H9 (cell line): ENCODE data around the gene TECPR2. TPM values are rescaled to one million over a fixed set of nuclear protein-coding genes. Genes with fewer than 3 reads are reported as not detected.

Experiments used
- DNase-seq: peaks from one replicate; pipeline ENCODE4 v3.0.0-alpha.2; 2017
- H2AFZ ChIP-seq: one replicate; pipeline ENCODE4 v1.6.1; 2013; ENCODE audit warnings: mild to moderate bottlenecking, low read length, control low read depth, moderate library complexity
- H2AK5ac ChIP-seq: 2 replicates; pipeline ENCODE4 v1.6.1; 2013; ENCODE audit warnings: low read length, control low read depth, mixed read lengths; ENCODE audit not compliant: insufficient read length
- H2BK120ac ChIP-seq: one replicate; pipeline ENCODE4 v1.6.1; 2013; ENCODE audit warnings: low read depth, mild to moderate bottlenecking, low read length, control low read depth, inconsistent platforms; ENCODE audit not compliant: poor library complexity, severe bottlenecking
- H2BK12ac ChIP-seq: 2 replicates; pipeline ENCODE4 v1.6.1; 2013; ENCODE audit warnings: low read length, control low read depth, mixed read lengths, low read depth; ENCODE audit not compliant: insufficient read length
- H2BK15ac ChIP-seq: 2 replicates; pipeline ENCODE4 v1.6.1; 2013; ENCODE audit warnings: low read depth, low read length, control low read depth
- H2BK20ac ChIP-seq: one replicate; pipeline ENCODE4 v1.6.1; 2013; ENCODE audit warnings: low read depth, mild to moderate bottlenecking, low read length, control low read depth, inconsistent platforms; ENCODE audit not compliant: poor library complexity, severe bottlenecking
- H2BK5ac ChIP-seq: 2 replicates; pipeline ENCODE4 v1.6.1; 2013; ENCODE audit warnings: low read length, control low read depth, mixed read lengths; ENCODE audit not compliant: insufficient read length
- H3K14ac ChIP-seq: 2 replicates; pipeline ENCODE4 v1.6.1; 2013; ENCODE audit warnings: low read length, control low read depth; ENCODE audit not compliant: insufficient read depth
- H3K18ac ChIP-seq: 2 replicates; pipeline ENCODE4 v1.6.1; 2013; ENCODE audit warnings: low read depth, mild to moderate bottlenecking, mixed read lengths, low read length, control low read depth; ENCODE audit not compliant: insufficient read length
- H3K23ac ChIP-seq: 2 replicates; pipeline ENCODE4 v1.6.1; 2013; ENCODE audit warnings: low read length, control low read depth, mixed read lengths, low read depth; ENCODE audit not compliant: insufficient read length
- H3K23me2 ChIP-seq: 2 replicates; pipeline ENCODE4 v1.6.1; 2013; ENCODE audit warnings: low read depth, mild to moderate bottlenecking, mixed read lengths, low read length, control low read depth; ENCODE audit not compliant: insufficient read length, poor library complexity, severe bottlenecking
- H3K27ac ChIP-seq: 2 replicates; pipeline ENCODE4 v1.5.1; 2013; ENCODE audit warnings: low read length, control low read depth, mixed read lengths, low read depth; ENCODE audit not compliant: insufficient read length
- H3K27me3 ChIP-seq: 2 replicates; pipeline ENCODE4 v1.6.1; 2013; ENCODE audit warnings: low read length, control low read depth, inconsistent platforms; ENCODE audit not compliant: insufficient read depth
- H3K4ac ChIP-seq: 2 replicates; pipeline ENCODE4 v1.6.1; 2013; ENCODE audit warnings: low read depth, mild to moderate bottlenecking, control low read depth, inconsistent platforms, low read length, moderate library complexity
- H3K4me1 ChIP-seq: 2 replicates; pipeline ENCODE4 v1.6.1; 2013; ENCODE audit warnings: low read length, control low read depth, inconsistent platforms; ENCODE audit not compliant: insufficient read depth
- H3K4me2 ChIP-seq: 2 replicates; pipeline ENCODE4 v1.6.1; 2013; ENCODE audit warnings: low read length, control low read depth, mixed read lengths; ENCODE audit not compliant: insufficient read length, insufficient read depth
- H3K56ac ChIP-seq: 2 replicates; pipeline ENCODE4 v1.6.1; 2013; ENCODE audit warnings: low read depth, mild to moderate bottlenecking, mixed read lengths, low read length, control low read depth; ENCODE audit not compliant: insufficient read length
- H3K79me1 ChIP-seq: 2 replicates; pipeline ENCODE4 v1.6.1; 2013; ENCODE audit warnings: low read depth, mild to moderate bottlenecking, moderate library complexity, low read length, control low read depth, inconsistent platforms; ENCODE audit not compliant: insufficient read depth, poor library complexity, severe bottlenecking
- H3K79me2 ChIP-seq: 2 replicates; pipeline ENCODE4 v1.6.1; 2013; ENCODE audit warnings: low read length, control low read depth, inconsistent platforms; ENCODE audit not compliant: insufficient read depth
- H3K9ac ChIP-seq: 2 replicates; pipeline ENCODE4 v1.6.1; 2013; ENCODE audit warnings: low read length, control low read depth, mixed read lengths; ENCODE audit not compliant: insufficient read length; ENCODE audit errors: extremely low read depth
- H3K9me3 ChIP-seq: one replicate; pipeline ENCODE4 v1.6.1; 2013; ENCODE audit warnings: low read depth, low read length, inconsistent platforms; ENCODE audit not compliant: control insufficient read depth
- H3T11ph ChIP-seq: one replicate; pipeline ENCODE4 v1.6.1; 2013; ENCODE audit warnings: mild to moderate bottlenecking, low read length, control low read depth, inconsistent platforms
- H4K20me1 ChIP-seq: one replicate; pipeline ENCODE4 v1.6.1; 2013; ENCODE audit not compliant: control insufficient read depth, insufficient read length, insufficient read depth
- H4K5ac ChIP-seq: 2 replicates; pipeline ENCODE4 v1.6.1; 2013; ENCODE audit warnings: low read depth, mild to moderate bottlenecking, mixed read lengths, low read length, control low read depth; ENCODE audit not compliant: insufficient read length
- H4K8ac ChIP-seq: replicated peaks from 2 replicates; pipeline ENCODE4 v1.6.1; 2013; ENCODE audit warnings: low read length, control low read depth, mixed read lengths, low read depth; ENCODE audit not compliant: insufficient read length
- H4K91ac ChIP-seq: 2 replicates; pipeline ENCODE4 v1.6.1; 2013; ENCODE audit warnings: low read depth, mild to moderate bottlenecking, moderate library complexity, mixed read lengths, low read length, control low read depth; ENCODE audit not compliant: insufficient read length
- H3K27ac Mint-ChIP-seq, 3 experiments: 2 replicates in 2 of 3; 3 replicates in 1 of 3; pipeline ENCODE4 v1.8.0; 2020 to 2021; ENCODE audit warnings: mixed read lengths in 3 of 3, mild to moderate bottlenecking in 1 of 3, moderate library complexity in 1 of 3
- H3K27me3 Mint-ChIP-seq: 2 replicates; pipeline ENCODE4 v1.8.0; 2021; ENCODE audit warnings: low read depth, mild to moderate bottlenecking, moderate library complexity, mixed read lengths
- H3K36me3 Mint-ChIP-seq, 3 experiments: 2 replicates in 2 of 3; 3 replicates in 1 of 3; pipeline ENCODE4 v1.8.0; 2020 to 2021; ENCODE audit warnings: low read depth in 3 of 3, mixed read lengths in 3 of 3; ENCODE audit not compliant: insufficient read depth in 1 of 3
- H3K4me1 Mint-ChIP-seq, 2 experiments: 2 replicates each; pipeline ENCODE4 v1.8.0; 2020; ENCODE audit warnings: mixed read lengths in 2 of 2
- H3K4me3 Mint-ChIP-seq, 2 experiments: 2 replicates in 1 of 2; 3 replicates in 1 of 2; pipeline ENCODE4 v1.8.0; 2020 to 2021; ENCODE audit warnings: mild to moderate bottlenecking in 2 of 2, mixed read lengths in 2 of 2, moderate library complexity in 1 of 2
- H3K9me3 Mint-ChIP-seq, 2 experiments: 2 replicates in 1 of 2; 3 replicates in 1 of 2; pipeline ENCODE4 v1.8.0; 2020; ENCODE audit warnings: mild to moderate bottlenecking in 2 of 2, mixed read lengths in 2 of 2, moderate library complexity in 1 of 2
- CTCF ChIP-seq: fragments of 200-600 bp; sonication (generic); conservative IDR thresholded peaks from 3 replicates; pipeline ENCODE4 v1.8.0; 2021; ENCODE audit warnings: antibody characterized with exemption, mild to moderate bottlenecking
- WGBS: extraction: QIAGEN DNeasy Blood & Tissue Kit; methylation state at CpG from one replicate; pipeline ENCODE4 v1.1.7; 2013; ENCODE audit warnings: missing lambda C conversion rate, low lambda C conversion rate, mixed read lengths; ENCODE audit not compliant: insufficient read length; ENCODE audit errors: extremely low coverage; 5-methylcytosine and 5-hydroxymethylcytosine counted together
- total RNA-seq: library from RNA; stranded (reverse); gene quantifications from 2 replicates; pipeline ENCODE4 v1.2.1, GENCODE V29; 2021

The TECPR2 gene
- total RNA-seq, 1 experiment from 2014 or later: 15.4 TPM

DNA sequence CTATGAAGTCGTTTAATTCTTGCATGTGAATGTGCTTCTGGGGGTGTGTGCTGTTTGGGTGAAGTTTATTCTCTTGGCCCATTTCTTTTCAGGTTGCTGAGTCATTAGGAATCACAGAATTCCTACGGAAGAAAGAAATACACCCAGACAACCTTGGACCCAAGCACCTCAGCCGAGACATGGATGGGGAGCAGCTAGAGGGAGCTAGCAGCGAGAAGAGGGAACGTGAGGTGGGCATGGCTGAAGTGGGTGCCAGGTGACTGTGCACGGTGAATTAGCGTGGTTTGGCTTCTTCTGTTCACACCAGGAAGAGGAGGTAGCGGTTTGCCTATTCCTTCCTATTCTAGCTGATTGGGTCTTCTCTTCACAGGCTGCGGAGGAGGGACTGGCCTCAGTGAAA is 24.0 kb upstream of the TECPR2 start:
- H2AK5ac ChIP-seq: no peak overlapping the region
- no peaks in the 10 kb centered on the region for H3K9me3 ChIP-seq
- H3K23me2 ChIP-seq: no peaks in the 10 kb centered on the region
- H3K56ac ChIP-seq: no peak overlapping the region
- H3K36me3 Mint-ChIP-seq: peaks cover 17 to 53% (median 53%) of the 10 kb centered on the region in 3 experiments
- H4K8ac ChIP-seq: no peak overlapping the region
- no peak overlapping the region for H3K18ac ChIP-seq
- peaks cover 0 to 5% of the 10 kb centered on the region in 2 experiments; a peak in 1 of 4 replicates for H3K4me1 Mint-ChIP-seq
- peak overlapping the region; percentile 26 to 52 (median 42); a peak in 5 of 7 replicates for H3K27ac Mint-ChIP-seq
- no peak overlapping the region for H2BK20ac ChIP-seq
- H4K5ac ChIP-seq: no peak overlapping the region
- no peaks in the 10 kb centered on the region for H3K4me1 ChIP-seq
- H3K27ac ChIP-seq: no peak overlapping the region
- H4K91ac ChIP-seq: no peak overlapping the region
- H3K27me3 Mint-ChIP-seq: no peaks in the 10 kb centered on the region
- H3K9me3 Mint-ChIP-seq: no peaks in the 10 kb centered on the region
- H2BK15ac ChIP-seq: no peak overlapping the region
- no peaks in the 10 kb centered on the region for H3K79me2 ChIP-seq
- H2BK120ac ChIP-seq: no peak overlapping the region
- no CpG with 5 or more reads among the region's 9 CpGs for WGBS
- H3K23ac ChIP-seq: no peak overlapping the region
- H3K4ac ChIP-seq: no peak overlapping the region
- DNase-seq: no peak
- peak; percentile 21; the same call in 2 of the 3 replicates for TF ChIP-seq CTCF
- H2BK12ac ChIP-seq: no peak overlapping the region
- no peak overlapping the region for H3K9ac ChIP-seq
- H3K4me2 ChIP-seq: no peak overlapping the region
- no peaks in the 10 kb centered on the region for H3K27me3 ChIP-seq
- H4K20me1 ChIP-seq: no peaks in the 10 kb centered on the region
- no peaks in the 10 kb centered on the region for H3K79me1 ChIP-seq
- H3K14ac ChIP-seq: no peak overlapping the region
- H2AFZ ChIP-seq: no peak overlapping the region
- H2BK5ac ChIP-seq: no peak overlapping the region
- no peak overlapping the region for H3T11ph ChIP-seq
- H3K4me3 Mint-ChIP-seq: no peak overlapping the region
